NCI-H128 (cell line): Measurements from ENCODE around the gene EXD2.
A peak's percentile ranks its signal among the peaks of the same experiment; 100 is the strongest.
"Not testable (repeated sequence)": the region's sequence is repeated elsewhere in the genome, so short reads cannot be mapped to it uniquely, and the experiment has no call there.

Experiments used
- DNase-seq: peaks from one replicate; lab custom pipeline; 2025; ENCODE audit not compliant: unreplicated experiment; lab: John Stamatoyannopoulos, UW

Gene EXD2, protein sequence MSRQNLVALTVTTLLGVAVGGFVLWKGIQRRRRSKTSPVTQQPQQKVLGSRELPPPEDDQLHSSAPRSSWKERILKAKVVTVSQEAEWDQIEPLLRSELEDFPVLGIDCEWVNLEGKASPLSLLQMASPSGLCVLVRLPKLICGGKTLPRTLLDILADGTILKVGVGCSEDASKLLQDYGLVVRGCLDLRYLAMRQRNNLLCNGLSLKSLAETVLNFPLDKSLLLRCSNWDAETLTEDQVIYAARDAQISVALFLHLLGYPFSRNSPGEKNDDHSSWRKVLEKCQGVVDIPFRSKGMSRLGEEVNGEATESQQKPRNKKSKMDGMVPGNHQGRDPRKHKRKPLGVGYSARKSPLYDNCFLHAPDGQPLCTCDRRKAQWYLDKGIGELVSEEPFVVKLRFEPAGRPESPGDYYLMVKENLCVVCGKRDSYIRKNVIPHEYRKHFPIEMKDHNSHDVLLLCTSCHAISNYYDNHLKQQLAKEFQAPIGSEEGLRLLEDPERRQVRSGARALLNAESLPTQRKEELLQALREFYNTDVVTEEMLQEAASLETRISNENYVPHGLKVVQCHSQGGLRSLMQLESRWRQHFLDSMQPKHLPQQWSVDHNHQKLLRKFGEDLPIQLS

DNA sequence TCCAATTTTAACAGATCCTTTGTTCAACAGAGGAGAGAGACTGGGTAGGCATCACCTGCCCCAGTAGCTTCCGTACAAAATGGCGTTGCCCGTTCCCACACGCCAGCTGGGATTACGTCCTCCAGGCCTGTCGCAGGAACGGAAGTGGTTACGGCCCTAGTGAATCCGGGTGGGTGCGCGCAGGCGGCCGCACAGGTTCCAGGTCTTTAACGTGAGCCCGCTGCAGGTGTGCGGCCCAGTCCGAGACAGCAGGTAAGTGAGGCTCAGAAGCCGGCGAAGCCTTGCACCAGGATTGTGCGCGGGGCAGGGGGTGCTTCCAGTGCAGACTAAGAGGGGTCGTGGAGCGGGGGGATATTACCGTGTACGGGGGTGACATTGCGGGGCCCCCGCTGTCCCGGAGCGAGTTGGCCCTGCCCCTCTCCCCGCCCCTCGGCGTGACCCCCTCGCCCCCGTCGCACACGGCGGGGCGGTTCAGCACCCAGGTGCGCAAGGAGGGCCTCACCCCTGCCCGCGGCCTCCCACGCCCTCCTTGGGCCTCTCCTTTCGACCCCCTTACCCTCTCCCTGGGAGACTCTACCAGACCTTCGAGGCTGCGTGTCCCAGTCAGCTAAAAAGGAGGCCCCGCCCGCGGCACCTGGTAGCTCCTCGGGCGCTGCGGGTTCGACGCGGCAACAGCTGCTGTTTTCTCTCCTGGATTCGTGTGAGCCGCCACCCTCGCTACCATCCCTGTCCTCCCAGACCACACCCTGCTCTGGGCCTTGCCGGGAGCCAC is at the start of gene EXD2:
Gene EXD2 (plus strand): TSS at position 159 of the 772 bp plus-strand sequence. CDS start 17,973 bp downstream, outside the sequence.
- DNase-seq, result peak; percentile 94

DNA sequence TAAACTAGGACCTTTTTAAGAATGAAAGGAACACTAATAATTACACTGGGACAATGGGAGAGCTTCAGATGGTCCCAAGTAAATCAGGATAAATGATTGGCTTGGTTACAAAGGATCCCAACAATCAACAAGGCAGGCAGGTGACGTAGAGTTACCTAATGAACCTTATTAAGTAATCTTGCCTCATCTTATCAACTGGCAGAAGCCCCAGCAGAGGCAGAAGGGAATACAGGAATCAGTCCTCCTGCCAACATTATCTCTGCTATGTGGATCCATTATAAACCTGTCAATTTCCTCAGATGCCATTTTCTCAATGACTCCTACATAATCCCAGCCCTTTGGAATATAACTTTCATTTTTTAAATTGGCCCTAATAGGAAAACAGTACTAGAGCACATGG is 49.7 kb upstream of the EXD2 start:
- DNase-seq, result no peak

DNA sequence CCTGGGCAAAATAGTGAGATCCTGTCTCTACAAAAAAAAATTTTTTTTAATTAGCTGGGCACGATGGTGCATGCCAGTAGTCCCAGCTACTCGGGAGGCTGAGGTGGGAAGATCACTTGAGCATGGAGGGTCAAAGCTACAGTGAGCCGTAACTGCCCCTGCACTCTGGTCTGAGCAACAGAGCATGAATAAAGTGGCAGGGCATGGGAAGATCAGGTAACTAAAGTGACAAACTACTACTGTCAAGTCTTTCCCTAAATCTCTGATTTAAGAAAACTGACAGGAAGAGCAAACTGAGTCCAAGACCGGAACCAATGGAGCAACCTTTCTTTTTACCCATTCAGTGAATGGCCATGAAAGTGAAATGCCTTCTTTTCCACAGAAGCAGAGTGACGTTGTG is 49.2 kb upstream of the EXD2 start:
- no peak for DNase-seq

DNA sequence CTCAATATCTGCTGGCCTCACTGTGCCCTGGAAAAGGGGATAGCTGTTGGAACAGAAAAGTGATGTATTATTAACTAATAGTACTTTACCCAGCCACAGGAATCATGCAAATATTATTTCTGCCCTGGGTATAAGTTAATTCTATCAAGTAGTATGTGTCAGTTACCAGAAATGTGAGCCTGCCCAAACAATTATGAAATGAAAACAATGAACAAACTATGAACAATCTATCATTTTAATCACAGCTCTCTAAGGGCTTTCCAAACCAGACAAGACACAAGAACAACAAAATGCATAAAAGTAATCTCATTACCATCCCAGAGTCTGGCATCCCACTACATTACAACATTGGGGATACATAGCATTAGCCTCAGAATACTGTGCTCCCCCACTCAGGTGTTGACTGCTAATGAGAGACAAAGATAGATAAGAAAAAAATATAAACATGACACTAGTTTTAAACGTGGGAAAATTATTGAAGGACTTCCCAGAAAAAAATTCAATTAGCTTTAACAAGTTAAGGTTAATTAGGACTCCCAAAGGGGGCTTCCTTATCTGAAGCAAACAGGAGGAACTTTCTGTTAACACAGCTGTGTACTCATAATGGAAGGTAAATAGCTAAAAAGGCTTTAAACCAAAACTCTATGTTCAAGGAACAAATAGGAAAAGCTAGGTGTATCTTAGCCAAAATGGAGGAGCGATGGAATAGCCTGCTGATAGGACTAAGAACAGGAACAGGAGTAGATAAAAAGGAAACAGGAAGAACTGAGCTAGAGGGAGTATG is 41.6 kb upstream of the EXD2 start:
- DNase-seq, result no peak

- no peak for DNase-seq
Observed at GRCh38 chr14:69151458-69152180, 39.7 kb upstream of the EXD2 start.

DNA sequence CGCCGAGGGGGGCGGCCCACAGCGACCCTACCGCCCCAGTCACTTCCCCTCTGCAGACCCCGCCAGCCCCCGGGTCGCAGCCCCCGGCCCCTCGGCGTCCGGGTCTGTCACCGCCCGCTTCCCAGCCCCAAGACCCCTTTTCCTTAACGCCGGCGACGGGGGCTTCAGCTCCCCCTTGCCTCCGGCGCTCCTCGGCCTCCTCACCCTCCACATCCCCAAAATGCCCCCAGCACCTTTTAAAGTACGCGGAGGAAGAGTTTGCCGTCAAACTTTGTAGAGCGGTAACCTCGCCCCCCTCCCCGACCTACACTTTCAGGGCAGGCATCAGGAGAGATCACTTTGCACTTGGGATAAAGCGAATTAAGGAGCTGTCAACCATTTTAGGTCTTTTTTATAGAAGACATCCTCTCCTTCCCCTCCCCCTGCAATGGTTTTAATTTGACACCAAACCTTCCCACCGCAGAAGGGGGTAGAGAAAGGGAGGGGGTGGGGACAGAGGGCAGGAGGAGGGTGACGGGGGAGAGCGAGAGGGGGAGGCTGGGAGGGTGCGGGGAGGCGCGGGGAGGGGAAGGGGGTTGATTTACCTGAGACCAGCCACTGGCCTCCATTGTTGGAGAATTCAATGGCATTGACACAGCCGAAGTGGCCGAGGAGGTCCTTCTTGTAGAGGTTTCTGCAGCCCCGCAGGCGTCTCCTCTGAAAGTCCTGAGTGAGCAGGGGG is 39.0 kb upstream of the EXD2 start:
- no peak for DNase-seq

GRCh38 chr14:69152902-69153151 is 38.5 kb upstream of the EXD2 start, which contains the start of gene DCAF5:
DCAF5 (minus strand) TSS chr14:69153119; CDS start chr14:69152978, 141 bp downstream.
- DNase-seq, result peak; percentile 59

GRCh38 chr14:69153152-69153872 is 38.0 kb upstream of the EXD2 start:
- DNase-seq, result no peak

- no peak for DNase-seq
Observed at GRCh38 chr14:69153873-69154270, 37.4 kb upstream of the EXD2 start.

DNA sequence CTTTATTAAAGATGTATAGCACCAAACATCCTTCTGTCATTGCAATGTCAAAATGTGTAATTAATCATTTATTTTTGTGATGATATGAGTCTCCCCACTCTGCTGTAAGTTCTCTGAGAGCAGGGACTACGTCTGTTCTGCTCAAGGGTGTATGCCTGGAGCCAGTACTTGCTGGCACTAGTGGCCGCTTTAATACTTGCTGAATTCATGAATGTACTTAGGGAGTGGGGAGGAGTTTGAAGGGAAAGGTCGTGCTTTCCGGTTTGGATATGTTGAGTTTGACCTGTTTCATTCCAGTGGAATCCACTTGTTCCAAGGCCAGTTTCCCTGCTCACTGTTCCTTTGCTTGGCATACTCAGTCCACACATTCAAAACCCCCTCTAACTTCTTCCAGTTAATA is 36.5 kb upstream of the EXD2 start:
- DNase-seq, result no peak

DNA sequence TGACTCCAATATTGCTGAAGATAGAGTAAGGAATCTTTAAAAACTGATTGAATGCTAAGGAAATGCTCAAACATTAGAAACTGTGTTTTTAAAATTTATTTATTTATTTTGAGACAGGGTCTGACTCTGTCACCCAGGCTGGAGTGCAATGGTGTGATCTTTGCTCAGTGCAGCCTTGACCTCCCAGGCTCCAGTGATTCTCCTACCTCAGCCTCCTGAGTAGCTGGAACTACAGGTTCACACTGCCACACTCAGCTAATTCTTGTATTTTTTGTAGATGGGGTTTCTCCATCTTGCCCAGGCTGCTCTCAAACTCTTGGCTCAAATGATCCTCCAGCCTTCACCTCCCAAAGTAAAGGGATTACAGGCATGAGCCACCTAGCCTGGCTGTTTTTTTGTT is 35.1 kb upstream of the EXD2 start:
- no peak for DNase-seq

- no peak for DNase-seq
Observed at GRCh38 chr14:69161590-69161989, 29.7 kb upstream of the EXD2 start.

DNA sequence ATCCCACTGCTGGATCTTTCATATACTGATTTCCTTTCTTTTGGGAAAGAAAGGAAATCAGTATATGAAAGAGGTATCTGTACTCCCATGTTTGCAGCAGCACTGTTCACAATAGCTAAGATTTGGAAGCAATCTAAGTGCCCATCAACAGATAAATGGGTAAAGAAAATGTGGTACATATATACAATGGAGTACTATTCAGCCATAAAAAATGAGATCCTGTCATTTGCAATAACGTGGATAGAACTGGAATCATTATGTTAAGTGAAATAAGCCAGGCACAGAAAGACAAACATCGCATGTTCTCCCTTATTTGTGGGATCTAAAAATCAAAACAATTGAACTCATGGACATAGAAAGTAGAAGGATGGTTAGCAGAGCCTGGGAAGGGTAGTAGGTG is 25.5 kb upstream of the EXD2 start:
- not testable (repeated sequence) for DNase-seq

GRCh38 chr14:69170839-69171238 is 20.5 kb upstream of the EXD2 start:
- DNase-seq, result no peak

- DNase-seq, result no peak
Observed at GRCh38 chr14:69171569-69171968, 19.7 kb upstream of the EXD2 start.

DNA sequence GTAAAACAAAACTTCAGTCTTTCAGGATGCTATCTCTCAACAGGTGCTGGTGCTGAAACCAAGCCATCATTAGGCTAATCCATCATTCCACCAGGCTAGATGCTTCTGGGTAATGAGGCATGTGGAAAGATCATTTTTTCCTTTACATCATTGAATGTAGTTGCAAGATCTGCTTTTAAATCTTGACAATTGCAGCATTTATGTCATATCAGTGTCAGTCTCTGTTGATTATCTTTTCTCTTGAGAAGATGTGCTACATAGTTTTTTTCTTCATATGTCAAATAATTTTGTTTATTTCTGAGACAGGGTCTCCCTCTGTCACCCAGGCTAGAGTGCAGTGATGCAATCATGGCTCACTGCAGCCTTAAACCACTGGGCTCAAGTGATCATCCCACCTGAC is 16.2 kb upstream of the EXD2 start:
- no peak for DNase-seq

- no peak for DNase-seq
Observed at GRCh38 chr14:69181491-69181890, 9.8 kb upstream of the EXD2 start.

- not testable (repeated sequence) for DNase-seq
Observed at GRCh38 chr14:69182580-69182979, 8.7 kb upstream of the EXD2 start.

- DNase-seq, result no peak
Observed at GRCh38 chr14:69183735-69184134, 7.6 kb upstream of the EXD2 start.
